Left ventricle myocardium superior (tissue), 1 donor: Measurements from ENCODE around the gene NEK8. TPM values are rescaled to one million over a fixed set of nuclear protein-coding genes. Genes with fewer than 3 reads are reported as not detected.

ENCODE experiments used
- ATAC-seq: fragments of 200-7000 bp; cut with Tn5 transposase; one replicate; pipeline ENCODE4 v1.9.1; 2020; ENCODE audit warnings: mild to moderate bottlenecking, moderate library complexity
- DNase-seq: peaks from one replicate; pipeline ENCODE4 v3.0.0-alpha.2; 2020
- intact Hi-C: fragments of 100-400 bp; cut with micrococcal nuclease; formaldehyde crosslinking; loops from one replicate; pipeline ENCODE4 v1.11.0; 2022
- long read RNA-seq: library from polyadenylated mRNA; unstranded; transcript quantifications from one replicate; pipeline ENCODE4 v2.0.0, GENCODE V29; 2021
- total RNA-seq: library from RNA; stranded (reverse); fragmentation: NEBNext Ultra II Directional; extraction: Animal tissue kit (Norgen Biotek cat#: 25700); gene quantifications from one replicate; pipeline ENCODE4 v1.2.1, GENCODE V29; 2021
- donor health status: DM: no; HTN: yes; CAD: no; lungs with severe emphysema.

NEK8 gene
- 0.94 TPM for total RNA-seq
- long read RNA-seq, partial matches to known transcripts: 0 of 1 reads
- long read RNA-seq, other reads (novel, unspliced or antisense): 0 of 1 reads

DNA sequence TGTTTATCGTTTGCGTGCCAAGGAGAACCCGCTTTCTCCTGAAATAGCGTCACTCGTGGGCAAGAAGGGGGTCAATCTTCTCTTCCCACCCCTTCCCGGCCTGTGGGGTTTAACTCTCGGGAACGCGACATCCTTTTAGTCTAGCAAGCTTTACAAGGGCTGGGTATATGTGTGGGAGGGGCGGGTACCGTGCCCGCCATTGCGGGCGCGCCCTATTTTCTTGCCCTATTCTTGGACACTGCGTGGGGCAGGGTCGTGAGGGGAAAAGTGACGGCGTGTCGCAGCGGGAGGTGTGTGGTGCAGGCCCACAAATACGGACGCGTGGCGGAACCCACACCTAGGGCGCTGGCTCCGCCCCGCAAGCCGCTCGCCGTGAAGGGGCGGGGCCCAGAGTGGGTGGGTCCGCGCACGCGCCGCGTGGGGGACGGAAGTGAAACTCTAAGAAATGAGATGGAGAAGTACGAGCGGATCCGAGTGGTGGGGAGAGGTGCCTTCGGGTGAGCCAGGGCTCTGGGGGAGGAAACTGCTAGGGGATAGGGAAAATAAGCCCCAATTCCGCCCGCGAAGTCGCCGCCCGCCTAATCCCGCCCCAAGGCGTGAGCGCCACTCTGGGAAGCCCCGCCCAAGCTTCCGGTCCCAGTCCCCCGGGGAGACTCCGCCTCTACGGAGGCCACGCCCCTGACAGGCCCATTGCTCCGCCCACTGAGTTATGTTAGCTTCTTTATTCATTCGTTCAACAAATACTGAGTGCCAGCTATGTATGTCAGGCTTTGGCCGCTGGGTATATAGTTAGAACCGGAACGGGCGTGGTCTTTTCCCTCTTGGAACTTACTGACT is at the start of gene NEK8:
TSS of gene NEK8 (plus strand) at position 425 of the 837 bp plus-strand sequence. CDS start at position 451, 26 bp downstream.
- DNase-seq (peak; percentile 97), ATAC-seq (peak; percentile 77)
- intact Hi-C loops: loop anchor here (2.0 kb wide), 1 partner anchor 22 kb away; no protein-coding TSS in a partner anchor

DNA sequence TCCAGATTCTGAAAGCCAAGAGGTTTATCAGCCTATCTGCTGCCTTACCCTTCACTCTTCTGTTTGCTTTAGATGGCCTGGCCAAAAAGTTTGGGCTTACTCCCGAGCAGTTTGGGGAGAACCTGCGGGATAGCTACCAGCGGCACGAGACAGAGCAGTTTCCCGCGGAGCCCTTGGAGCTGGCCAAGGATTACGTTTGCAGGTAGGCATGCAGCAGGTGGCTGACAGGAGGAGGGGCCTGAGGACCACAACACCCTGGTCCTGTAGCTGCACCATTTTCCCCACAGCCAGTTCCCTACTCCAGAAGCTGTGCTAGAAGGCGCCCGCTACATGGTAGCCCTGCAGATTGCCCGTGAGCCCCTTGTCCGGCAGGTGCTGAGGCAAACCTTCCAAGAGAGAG is 45.9 kb upstream of the NEK8 start:
- no peak for ATAC-seq
- intact Hi-C loops: no loop called here
- DNase-seq: no peak

GRCh38 chr17:28684963-28685362 is 43.6 kb upstream of the NEK8 start:
- intact Hi-C loops: no loop called here
- ATAC-seq: peak; percentile 57
- no peak for DNase-seq

GRCh38 chr17:28685366-28685765 is 43.2 kb upstream of the NEK8 start:
- intact Hi-C loops: no loop called here
- DNase-seq: no peak
- ATAC-seq: no peak

DNA sequence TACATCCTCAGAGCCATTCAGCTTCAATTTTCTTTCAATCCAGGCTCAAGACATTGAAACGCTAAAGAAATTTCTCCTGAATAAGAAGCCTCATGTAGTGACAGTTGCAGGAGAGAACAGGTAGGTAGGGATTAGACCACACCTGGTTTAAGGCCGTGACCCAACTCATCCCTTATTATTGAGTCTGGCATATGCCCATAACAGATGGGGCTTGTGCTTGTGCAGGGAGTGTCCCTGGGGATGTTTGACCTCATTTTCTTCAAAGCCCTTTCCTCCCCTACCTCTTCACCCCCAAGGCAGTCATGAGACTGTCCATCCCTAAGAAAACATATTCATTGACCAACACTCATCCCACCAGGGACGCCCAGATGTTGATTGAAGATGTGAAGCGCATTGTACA is 42.3 kb upstream of the NEK8 start:
- ATAC-seq (no peak), DNase-seq (no peak)
- intact Hi-C loops: no loop called here

DNA sequence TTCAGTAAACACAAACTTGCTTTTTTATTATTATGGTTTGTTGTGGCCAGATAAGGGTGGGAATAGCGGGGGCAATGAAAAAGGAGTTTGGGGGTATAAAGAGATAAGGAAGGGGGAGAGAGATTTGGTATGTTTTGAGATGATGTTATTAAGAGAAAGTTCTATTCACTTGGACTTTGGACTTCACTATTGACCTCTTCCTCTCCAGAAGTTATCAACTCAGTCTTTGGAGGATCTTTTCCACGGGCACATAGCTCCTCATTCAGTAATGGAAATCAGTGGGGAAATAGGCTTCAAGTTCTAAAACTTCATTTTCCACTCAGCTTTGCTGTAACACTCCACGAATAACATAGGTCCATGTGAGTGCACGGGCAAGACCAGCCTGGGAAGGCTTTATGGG is 40.1 kb upstream of the NEK8 start:
- no peak for ATAC-seq
- intact Hi-C loops: no loop called here
- no peak for DNase-seq

- no peak for DNase-seq
- intact Hi-C loops: no loop called here
- no peak for ATAC-seq
Measured at GRCh38 chr17:28689011-28689410, 39.6 kb upstream of the NEK8 start.

DNA sequence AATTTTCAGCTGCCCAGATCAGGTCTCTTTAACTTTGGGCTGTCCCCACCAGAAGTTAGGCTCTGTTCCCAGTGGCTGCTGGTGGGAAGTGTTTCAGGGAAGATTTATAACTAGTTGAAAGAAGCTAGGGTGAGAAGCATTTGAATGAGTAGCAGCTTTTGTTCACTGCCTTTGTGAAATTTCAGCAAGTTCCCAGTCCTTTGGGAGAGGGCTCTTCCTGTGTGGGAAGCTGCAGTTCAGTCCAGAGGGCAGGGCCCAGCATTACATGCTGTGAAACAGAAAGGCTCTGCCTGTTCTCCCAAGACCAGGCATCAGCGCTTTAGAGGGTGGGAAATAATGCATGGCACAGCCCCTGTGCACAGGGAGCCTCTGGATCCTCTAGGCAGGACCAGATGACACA is 34.7 kb upstream of the NEK8 start:
- ATAC-seq (no peak), DNase-seq (no peak)
- intact Hi-C loops: no loop called here

DNA sequence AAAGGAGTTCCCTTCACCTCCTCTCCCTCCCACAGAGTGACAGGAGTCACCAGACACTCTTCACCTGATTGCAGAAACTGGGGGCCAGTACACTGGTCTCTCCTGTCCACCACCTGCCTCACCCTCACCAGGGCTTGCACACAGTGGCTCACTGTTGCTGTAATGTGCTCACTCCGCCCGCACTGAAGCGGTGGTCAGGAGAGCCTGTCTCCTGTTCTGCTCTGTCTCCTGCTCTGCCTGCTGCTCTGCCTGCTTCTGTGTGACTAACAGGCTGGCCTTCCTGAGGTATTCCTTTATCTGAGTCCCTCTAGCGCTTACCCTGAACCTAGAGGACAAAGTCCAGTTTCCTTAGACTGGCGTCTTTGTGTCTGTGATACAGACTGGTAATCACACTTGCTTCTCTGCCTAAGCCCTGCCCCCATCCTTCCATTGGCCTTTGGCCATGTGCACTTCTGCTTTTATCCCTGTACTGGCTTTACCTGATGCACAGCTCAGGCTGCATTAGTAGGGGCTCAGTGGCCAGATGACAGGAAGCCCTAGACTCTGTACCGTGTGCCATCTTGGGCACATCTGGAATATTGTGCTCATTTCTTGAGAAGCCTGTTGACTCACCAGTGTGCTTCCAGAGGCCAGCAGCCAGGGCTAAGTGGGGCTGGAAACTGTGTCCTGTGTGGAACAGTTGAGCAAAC is 30.2 kb upstream of the NEK8 start:
- DNase-seq (no peak), ATAC-seq (no peak)
- intact Hi-C loops: loop anchor here (5.0 kb wide), 1 partner anchor 51 kb away; the partner anchor contains the start of gene BLTP2

GRCh38 chr17:28700278-28700677 is 28.3 kb upstream of the NEK8 start:
- ATAC-seq (no peak), DNase-seq (no peak)
- intact Hi-C loops: no loop called here

- intact Hi-C loops: no loop called here
- DNase-seq (no peak), ATAC-seq (no peak)
Measured at GRCh38 chr17:28700830-28701492, 27.6 kb upstream of the NEK8 start.

DNA sequence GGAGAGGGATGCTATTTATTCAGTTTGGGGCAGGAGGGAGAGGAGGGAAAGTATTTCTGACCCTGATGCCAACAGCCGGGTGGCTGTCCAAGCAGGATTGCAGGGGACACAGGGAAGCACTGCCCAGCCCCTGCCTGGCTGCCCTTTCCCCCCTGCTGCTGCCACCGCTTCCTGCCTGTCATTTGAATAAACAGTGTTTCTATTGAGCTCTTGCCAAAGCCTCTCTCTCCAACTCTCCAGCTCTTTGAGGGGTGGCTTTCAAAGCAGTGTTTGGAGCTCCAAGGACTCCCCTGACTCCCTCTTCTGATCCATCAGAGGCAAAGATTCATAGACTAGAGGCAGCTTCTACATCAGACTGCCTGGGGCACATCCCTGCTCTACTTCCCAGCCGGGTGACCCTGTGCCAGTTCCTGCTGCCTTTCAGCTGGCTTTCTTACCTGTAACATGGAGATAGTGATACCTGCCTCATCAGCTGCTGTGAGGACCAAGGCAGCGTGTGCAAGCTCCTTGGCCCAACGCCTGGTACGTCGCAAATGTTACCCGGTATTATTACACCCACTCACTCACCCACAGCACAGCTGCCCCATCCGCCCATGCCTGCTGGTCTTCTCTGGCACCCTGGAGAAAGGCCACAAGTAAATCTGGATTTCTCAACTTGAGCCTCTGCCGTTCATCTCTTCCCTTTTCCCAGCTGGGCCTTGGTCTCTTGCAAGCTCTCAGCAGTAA is 26.4 kb upstream of the NEK8 start:
- no peak for DNase-seq
- intact Hi-C loops: no loop called here
- no peak for ATAC-seq

- intact Hi-C loops: no loop called here
- ATAC-seq: no peak
- no peak for DNase-seq
Measured at GRCh38 chr17:28702752-28703150, 25.8 kb upstream of the NEK8 start.

GRCh38 chr17:28703552-28704218 is 24.9 kb upstream of the NEK8 start:
- DNase-seq: no peak
- intact Hi-C loops: no loop called here
- no peak for ATAC-seq

DNA sequence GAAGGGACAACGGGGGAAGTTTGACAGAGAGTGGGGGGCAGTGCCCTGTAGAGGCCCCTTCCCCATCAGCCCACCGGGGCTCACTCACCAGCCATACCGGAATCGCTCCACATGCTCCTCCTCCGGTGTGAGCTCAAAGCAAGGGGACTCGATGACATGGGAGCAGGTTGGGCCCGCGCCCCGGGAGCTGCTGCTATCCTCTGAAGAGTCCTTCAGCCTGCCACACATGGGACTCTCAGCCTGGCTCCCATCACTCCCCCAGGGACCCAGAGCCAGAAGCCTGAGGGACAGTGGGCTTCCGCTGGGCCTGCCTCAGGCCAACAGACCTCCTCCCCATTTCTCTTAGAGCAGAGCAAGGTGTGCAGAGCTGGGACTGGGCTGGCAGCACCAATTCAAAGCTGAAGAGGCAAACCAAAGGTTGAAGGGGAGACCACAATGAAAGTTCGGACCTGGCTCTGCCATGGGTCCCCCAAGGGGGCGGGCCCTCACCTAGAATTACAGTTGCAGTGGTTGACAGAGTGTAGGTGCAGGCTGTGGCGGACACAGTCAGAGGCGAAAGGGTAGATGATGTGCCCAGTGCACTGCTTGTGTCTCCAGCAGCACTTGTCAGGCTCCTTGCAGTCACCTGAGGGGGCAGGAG is 24.2 kb upstream of the NEK8 start:
- DNase-seq (no peak), ATAC-seq (no peak)
- intact Hi-C loops: no loop called here

GRCh38 chr17:28705074-28705659 is 23.4 kb upstream of the NEK8 start:
- DNase-seq: no peak

DNA sequence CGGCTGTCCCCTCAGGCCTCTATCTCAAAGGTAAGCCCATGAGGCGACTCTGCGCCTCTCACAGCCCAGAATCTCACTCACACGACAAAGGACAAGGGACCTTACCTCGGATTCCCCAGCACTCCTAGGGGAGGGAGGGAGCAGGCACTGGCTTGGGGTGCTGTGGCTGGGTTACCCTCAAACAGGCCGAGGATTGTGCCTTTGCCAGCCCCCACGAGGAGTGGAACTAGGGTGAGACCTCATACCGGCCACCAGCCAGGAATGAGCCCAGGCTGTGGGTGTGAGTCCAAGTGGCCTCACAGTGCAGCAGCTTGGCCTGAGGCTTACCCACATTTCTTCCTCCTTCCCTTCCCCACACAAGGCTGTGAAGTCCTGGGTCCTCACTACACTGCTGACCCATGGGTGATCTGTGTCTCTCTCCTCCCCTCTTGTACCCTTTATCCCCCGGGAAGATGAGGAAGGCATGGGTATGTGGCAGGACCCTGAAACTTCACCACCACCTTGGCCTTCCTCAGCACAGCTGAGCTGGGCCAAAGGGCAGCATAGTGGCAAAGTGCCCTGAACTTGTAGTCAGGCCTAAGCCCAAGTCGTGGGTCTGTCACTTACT is 22.8 kb upstream of the NEK8 start:
- ATAC-seq: no peak
- intact Hi-C loops: no loop called here
- DNase-seq: no peak

More at GRCh38 chr17:28705074-28705659, 23.4 kb upstream of the NEK8 start:
- no peak for ATAC-seq
- intact Hi-C loops: no loop called here
